Activated T-helper 1 cell treated with anti-CD3 and anti-CD28 coated beads, Interleukin-12 subunit alpha, Interleukin-12 subunit beta, Interleukin-2, Interleukin-4 antibody, amounts not matched to agents 30 ng/mL and 10 ng/mL and 1 ng/mL, durations not matched to agents 14 hours and 24 hours and 36 hours (primary cell): ENCODE measurements around the gene PALS2. TPM values are rescaled to one million over a fixed set of nuclear protein-coding genes. Genes with fewer than 3 reads are reported as not detected.

Source experiments
- total RNA-seq: library from RNA; stranded (reverse); gene quantifications from 2 replicates; pipeline ENCODE4 v1.2.3, GENCODE V29; 2022

The PALS2 gene
- total RNA-seq, 1 donor from 2014 or later = 34.9 TPM

Other genes starting within 250 kb of the PALS2 start
- gene GSDME, start 184.0 kb downstream of the PALS2 start, total RNA-seq = 10.6 and 11.0 TPM in 2 replicates